OCI-LY7 (cell line): ENCODE measurements around the gene IP6K2. TPM values are rescaled to one million over a fixed set of nuclear protein-coding genes. Genes with fewer than 3 reads are reported as not detected.

Experiments used
- BruUV-seq: library from RNA; stranded (reverse); fragments of 400-500 nt; replicated peaks from 2 replicates; lab custom pipeline; 2021; lab: Mats Ljungman, UMichigan
- CTCF ChIA-PET: fragments of 300-600 bp; sonication (Branson Sonifier 250); formaldehyde crosslinking; loops from one replicate; lab custom pipeline; 2022; ENCODE audit warnings: antibody characterized with exemption; ENCODE audit not compliant: unreplicated experiment; lab: Charles Lee
- POLR2A ChIA-PET: fragments of 300-600 bp; sonication (Branson Sonifier 250); formaldehyde crosslinking; loops from one replicate; lab custom pipeline; 2022; ENCODE audit warnings: antibody characterized with exemption; lab: Charles Lee
- DNase-seq: peaks from one replicate; pipeline ENCODE4 v3.0.0-alpha.2; 2015; ENCODE audit warnings: low spot score
- H2AFZ ChIP-seq: fragments of 200-600 bp; sonication (generic), shearing (Covaris generic); 2 replicates; pipeline ENCODE4 v1.6.1; 2014; ENCODE audit warnings: mild to moderate bottlenecking, antibody characterized with exemption, low read length, moderate library complexity
- H3K27ac ChIP-seq: fragments of 200-600 bp; sonication (generic); 2 replicates; pipeline ENCODE4 v1.5.1; 2014; ENCODE audit warnings: mixed run types, low read depth, mild to moderate bottlenecking, moderate library complexity, low read length, inconsistent platforms; ENCODE audit not compliant: poor library complexity, severe bottlenecking
- H3K36me3 ChIP-seq: fragments of 200-600 bp; sonication (generic); 2 replicates; pipeline ENCODE4 v1.6.1; 2014; ENCODE audit warnings: mild to moderate bottlenecking, antibody characterized with exemption, low read length, moderate library complexity, mixed read lengths; ENCODE audit not compliant: insufficient read depth
- H3K4me1 ChIP-seq: fragments of 200-600 bp; sonication (generic); 2 replicates; pipeline ENCODE4 v1.5.1; 2014; ENCODE audit warnings: mild to moderate bottlenecking, low read length; ENCODE audit not compliant: insufficient read depth, poor library complexity, severe bottlenecking
- H3K4me2 ChIP-seq: fragments of 200-600 bp; sonication (generic); 2 replicates; pipeline ENCODE4 v1.6.1; 2014; ENCODE audit warnings: mild to moderate bottlenecking, low read length
- H3K4me3 ChIP-seq: fragments of 200-600 bp; sonication (generic); 2 replicates; pipeline ENCODE4 v1.5.1; 2014; ENCODE audit warnings: mild to moderate bottlenecking, low read depth, low read length; ENCODE audit not compliant: poor library complexity, severe bottlenecking
- H3K79me2 ChIP-seq: fragments of 200-600 bp; sonication (generic); 2 replicates; pipeline ENCODE4 v1.6.1; 2016; ENCODE audit warnings: low read depth, mild to moderate bottlenecking, low read length, moderate library complexity, mixed read lengths; ENCODE audit not compliant: insufficient read depth
- H3K9me2 ChIP-seq: fragments of 200-600 bp; sonication (generic); 2 replicates; pipeline ENCODE4 v1.6.1; 2016; ENCODE audit warnings: mild to moderate bottlenecking, low read length, mixed read lengths; ENCODE audit not compliant: insufficient read depth
- H3K9me3 ChIP-seq: fragments of 200-600 bp; sonication (generic); 2 replicates; pipeline ENCODE4 v1.6.1; 2014; ENCODE audit warnings: mild to moderate bottlenecking, mixed run types, low read length, mixed read lengths
- H4K20me1 ChIP-seq: fragments of 200-600 bp; sonication (generic); 2 replicates; pipeline ENCODE4 v1.6.1; 2014; ENCODE audit warnings: mild to moderate bottlenecking, antibody characterized with exemption, low read length, moderate library complexity, mixed read lengths; ENCODE audit not compliant: insufficient read depth
- CTCF ChIP-seq: fragments of 200-600 bp; sonication (generic); conservative IDR thresholded peaks from 2 replicates; pipeline ENCODE4 v1.5.1; 2014; ENCODE audit warnings: mild to moderate bottlenecking, antibody characterized with exemption, low read length, moderate library complexity, mixed read lengths
- EZH2phosphoT487 ChIP-seq: fragments of 200-600 bp; sonication (generic); IDR thresholded peaks from 2 replicates; pipeline ENCODE4 v1.6.1; 2018; ENCODE audit warnings: low read depth, borderline replicate concordance, mild to moderate bottlenecking, mixed run types, antibody characterized with exemption, low read length, moderate library complexity, mixed read lengths
- intact Hi-C: fragments of 100-400 bp; cut with micrococcal nuclease; formaldehyde crosslinking; loops from one replicate; pipeline ENCODE4 v1.10.0; 2022; ENCODE audit not compliant: unreplicated experiment
- total RNA-seq, 2 experiments: library from RNA; depleted of rRNA in 1 of 2; stranded (reverse); fragments of >200 nt in 1 of 2; shearing (Covaris generic) in 1 of 2; gene quantifications; 2 replicates each; pipeline ENCODE4 v1.2.3, GENCODE V29; 2014 to 2022

The IP6K2 gene
- total RNA-seq, 2 experiments from 2014 or later = 77.0 to 92.7 TPM

GRCh38 chr3:48700731-48701405 is 16.2 kb downstream of the IP6K2 start:
- ChIA-PET CTCF (no interaction called here), POLR2A (interaction anchor here (0.7 kb wide), 1 partner anchor 25 kb away, joined by 6 read pairs; no protein-coding TSS in a partner anchor)
- no peaks in the 10 kb centered on the region for H3K9me2 ChIP-seq

GRCh38 chr3:48698891-48699290 is 18.1 kb downstream of the IP6K2 start:
- peaks cover 81% of the 10 kb centered on the region for H3K36me3 ChIP-seq

More at GRCh38 chr3:48700731-48701405, 16.2 kb downstream of the IP6K2 start:
- no TSS peak for BruUV-seq
- Histone ChIP-seq H3K4me1 (no peaks in the 10 kb centered on the region), H3K4me2 (no peak overlapping the region), H3K36me3 (peaks cover 80% of the 10 kb centered on the region), H3K79me2 (peaks cover 90% of the 10 kb centered on the region), H4K20me1 (peaks cover 4% of the 10 kb centered on the region; the same call in 1 of the 2 replicates), H3K4me3 (no peak overlapping the region), H3K27ac (no peak overlapping the region), H2AFZ (no peak overlapping the region), H3K9me3 (no peaks in the 10 kb centered on the region)
- DNase-seq = no peak
- intact Hi-C loops = no loop called here
- no peak for TF ChIP-seq EZH2phosphoT487
- no peak for TF ChIP-seq CTCF

More at GRCh38 chr3:48698891-48699290, 18.1 kb downstream of the IP6K2 start:
- ChIA-PET CTCF (interaction anchor here (0.7 kb wide), 1 partner anchor 249 kb away, joined by 3 read pairs; no protein-coding TSS in a partner anchor), POLR2A (interaction anchor here (0.6 kb wide), 1 partner anchor 240 kb away, joined by 3 read pairs; no protein-coding TSS in a partner anchor)
- BruUV-seq = no TSS peak
- no peak overlapping the region for H2AFZ ChIP-seq
- no peak for DNase-seq
- no peaks in the 10 kb centered on the region for H3K9me2 ChIP-seq
- peaks cover 75% of the 10 kb centered on the region for H3K79me2 ChIP-seq
- no peaks in the 10 kb centered on the region for H3K4me1 ChIP-seq
- H3K4me2 ChIP-seq = no peak overlapping the region
- peaks cover 4% of the 10 kb centered on the region; the same call in 1 of the 2 replicates for H4K20me1 ChIP-seq
- intact Hi-C loops = no loop called here
- H3K9me3 ChIP-seq = no peaks in the 10 kb centered on the region
- TF ChIP-seq EZH2phosphoT487 = no peak
- TF ChIP-seq CTCF = no peak
- no peak overlapping the region for H3K27ac ChIP-seq
- H3K4me3 ChIP-seq = no peak overlapping the region
